Fibroblast of skin of left biceps (primary cell): ENCODE results near the gene COL9A3.

Experiments
- DNase-seq, 2 experiments: peaks; one replicate each; pipeline ENCODE4 v3.0.0-alpha.2; 2013; ENCODE audit warnings: low read depth in 2 of 2

Gene COL9A3

GRCh38 chr20:62823688-62824475 is 7.0 kb downstream of the COL9A3 start:
- no peak for DNase-seq

- no peak for DNase-seq
Measured at GRCh38 chr20:62824476-62825332, 7.9 kb downstream of the COL9A3 start.

GRCh38 chr20:62825333-62825985 is 8.6 kb downstream of the COL9A3 start:
- no peak for DNase-seq

GRCh38 chr20:62825986-62826645 is 9.3 kb downstream of the COL9A3 start:
- no peak for DNase-seq

- DNase-seq, result no peak
Measured at GRCh38 chr20:62826646-62827310, 9.9 kb downstream of the COL9A3 start.

GRCh38 chr20:62827311-62828038 is 10.6 kb downstream of the COL9A3 start:
- DNase-seq, result no peak

GRCh38 chr20:62828051-62828450 is 11.2 kb downstream of the COL9A3 start:
- DNase-seq, result no peak

GRCh38 chr20:62828511-62829230 is 11.8 kb downstream of the COL9A3 start:
- no peak for DNase-seq

GRCh38 chr20:62829231-62830230 is 12.7 kb downstream of the COL9A3 start:
- no peak for DNase-seq

- no peak for DNase-seq
Measured at GRCh38 chr20:62830251-62830650, 13.4 kb downstream of the COL9A3 start.

- DNase-seq, result no peak
Measured at GRCh38 chr20:62830821-62831220, 14.0 kb downstream of the COL9A3 start.

GRCh38 chr20:62831361-62831788 is 14.5 kb downstream of the COL9A3 start:
- DNase-seq, result no peak

- no peak for DNase-seq
Measured at GRCh38 chr20:62831854-62832211, 15.0 kb downstream of the COL9A3 start.

GRCh38 chr20:62832212-62832922 is 15.5 kb downstream of the COL9A3 start:
- no peak for DNase-seq

GRCh38 chr20:62832951-62833391 is 16.1 kb downstream of the COL9A3 start:
- no peak for DNase-seq

- no peak for DNase-seq
Measured at GRCh38 chr20:62834967-62835730, 18.3 kb downstream of the COL9A3 start.
